Lung (tissue), 12 donors: ENCODE results near the gene CSGALNACT2. TPM values are rescaled to one million over a fixed set of nuclear protein-coding genes. Genes with fewer than 3 reads are reported as not detected.
A peak's percentile ranks its signal among the peaks of the same experiment; 100 is the strongest.

Experiments
- ATAC-seq: fragments of 200-7000 bp; cut with Tn5 transposase; one replicate; pipeline ENCODE4 v1.9.1; 2020; ENCODE audit warnings: moderate number of reproducible peaks; ENCODE audit not compliant: insufficient read depth, low FRiP score
- DNase-seq, 3 donors: peaks; one replicate each; pipeline ENCODE4 v3.0.0-alpha.2; 2013 to 2017
- H3K27ac ChIP-seq, 2 donors: one replicate each; pipeline ENCODE4 v1.5.1; 2013; ENCODE audit warnings: mild to moderate bottlenecking in 2 of 2, moderate library complexity in 2 of 2, control low read depth in 1 of 2, inconsistent platforms in 1 of 2, low read depth in 1 of 2, low read length in 1 of 2
- H3K27me3 ChIP-seq, 3 donors: one replicate each; pipeline ENCODE4 v1.5.1; 2013; ENCODE audit warnings: low read length in 2 of 3; ENCODE audit not compliant: control insufficient read depth in 3 of 3, insufficient read depth in 3 of 3
- H3K36me3 ChIP-seq, 4 donors: one replicate each; pipeline ENCODE4 v1.5.1; 2013; ENCODE audit warnings: low read length in 4 of 4, mild to moderate bottlenecking in 1 of 4, moderate library complexity in 1 of 4; ENCODE audit not compliant: control insufficient read depth in 4 of 4, insufficient read depth in 4 of 4
- H3K4me1 ChIP-seq, 5 donors: one replicate each; pipeline ENCODE4 v1.5.1; 2013; ENCODE audit warnings: low read length in 5 of 5, mild to moderate bottlenecking in 2 of 5, moderate library complexity in 1 of 5; ENCODE audit not compliant: control insufficient read depth in 5 of 5, insufficient read depth in 5 of 5
- H3K4me3 ChIP-seq: one replicate; pipeline ENCODE4 v1.5.1; 2013; ENCODE audit warnings: mild to moderate bottlenecking, control low read depth, moderate library complexity
- H3K9ac ChIP-seq, 2 donors: one replicate each; pipeline ENCODE4 v1.5.1; 2013; ENCODE audit warnings: low read length in 2 of 2, control low read depth in 1 of 2; ENCODE audit not compliant: insufficient read depth in 1 of 2
- H3K9me3 ChIP-seq, 4 donors: one replicate each; pipeline ENCODE4 v1.5.1; 2013; ENCODE audit warnings: low read length in 3 of 4, mild to moderate bottlenecking in 1 of 4, moderate library complexity in 1 of 4; ENCODE audit not compliant: control insufficient read depth in 4 of 4, insufficient read depth in 3 of 4
- CTCF ChIP-seq: IDR thresholded peaks from 2 replicates; pipeline ENCODE4 v1.5.1; 2012; ENCODE audit warnings: mild to moderate bottlenecking; ENCODE audit errors: control extremely low read depth, extremely low read depth
- WGBS, 2 donors: extraction: QIAGEN DNeasy Blood & Tissue Kit; methylation state at CpG; one replicate each; pipeline ENCODE4 v1.1.7; 2013; 5-methylcytosine and 5-hydroxymethylcytosine counted together
- polyA plus RNA-seq, 2 donors: library from polyadenylated mRNA; stranded (reverse); fragments of 200-250 nt; gene quantifications; one replicate each; pipeline ENCODE4 v1.2.1, GENCODE V29; 2013
- total RNA-seq, 2 donors: library from RNA; depleted of rRNA in 1 of 2; stranded (reverse); fragments of >200 nt in 1 of 2; gene quantifications; one replicate each; pipeline ENCODE4 v1.2.1, GENCODE V29; 2014 to 2021
- donor health status: control.
- donor health status: control.
- donor health status: Bipolar disorder and iron deficiency.
- donor health status: healthy.
- donor health status: DM: yes; HTN: yes; CAD: no.

Gene CSGALNACT2
- total and polyA plus RNA-seq, 4 donors = 9.8 to 48.4 (median 33.3) TPM

GRCh38 chr10:43212043-43212721 is 73.9 kb downstream of the CSGALNACT2 start:
- Histone ChIP-seq H3K4me3 (no peak overlapping the region), H3K9ac (no peak overlapping the region), H3K27me3 (no peaks in the 10 kb centered on the region), H3K9me3 (no peaks in the 10 kb centered on the region), H3K36me3 (no peaks in the 10 kb centered on the region), H3K4me1 (no peaks in the 10 kb centered on the region), H3K27ac (no peak overlapping the region)
- WGBS, 2 donors = 78 to 80% methylated on average over 13 of the region's 13 CpGs
- no peak for DNase-seq
- ATAC-seq = no peak
- no peak for TF ChIP-seq CTCF

- H3K4me1 ChIP-seq = no peaks in the 10 kb centered on the region
- DNase-seq (no peak), ATAC-seq (no peak)
- H3K4me3 ChIP-seq = no peak overlapping the region
- H3K27me3 ChIP-seq = no peaks in the 10 kb centered on the region
- no peak overlapping the region for H3K27ac ChIP-seq
- WGBS, 2 donors = 86 to 93% methylated on average over 15 of the region's 15 CpGs
- no peak overlapping the region for H3K9ac ChIP-seq
- TF ChIP-seq CTCF = no peak
- H3K9me3 ChIP-seq = no peaks in the 10 kb centered on the region
- no peaks in the 10 kb centered on the region for H3K36me3 ChIP-seq
Measured at GRCh38 chr10:43214071-43214955, 76.1 kb downstream of the CSGALNACT2 start.

- Histone ChIP-seq H3K9me3 (no peaks in the 10 kb centered on the region), H3K27ac (no peak overlapping the region), H3K27me3 (no peaks in the 10 kb centered on the region), H3K9ac (no peak overlapping the region), H3K36me3 (no peaks in the 10 kb centered on the region), H3K4me3 (no peak overlapping the region), H3K4me1 (no peaks in the 10 kb centered on the region)
- no peak for TF ChIP-seq CTCF
- peak in 1 of 3 donors; percentile 16 for DNase-seq
- no peak for ATAC-seq
- WGBS, 2 donors = 67 to 80% methylated on average over 12 of the region's 12 CpGs
Measured at GRCh38 chr10:43214956-43215561, 76.8 kb downstream of the CSGALNACT2 start.
